GM23338 (cell line): ENCODE results near the gene FOXP4. TPM values are rescaled to one million over a fixed set of nuclear protein-coding genes. Genes with fewer than 3 reads are reported as not detected.

Experiments
- ATAC-seq: fragments of 200-7000 bp; cut with Tn5 transposase; 3 replicates; pipeline ENCODE4 v1.9.1; 2020
- DNase-seq: peaks from one replicate; pipeline ENCODE4 v3.0.0-alpha.2; 2015; ENCODE audit warnings: low spot score
- H2AFZ ChIP-seq: fragments of 200-600 bp; sonication (generic); 2 replicates; pipeline ENCODE4 v1.8.0; 2016; ENCODE audit warnings: antibody characterized with exemption, mild to moderate bottlenecking, moderate library complexity
- H3F3A ChIP-seq: fragments of 200-600 bp; sonication (generic); replicated peaks from 2 replicates; pipeline ENCODE4 v1.8.0; 2017; ENCODE audit warnings: antibody characterized with exemption, mixed run types, low read depth
- H3K27ac ChIP-seq: fragments of 200-600 bp; sonication (generic); 2 replicates; pipeline ENCODE4 v1.6.1; 2016; ENCODE audit warnings: low read depth
- H3K27me3 ChIP-seq: fragments of 200-600 bp; sonication (generic); 2 replicates; pipeline ENCODE4 v1.8.0; 2016; ENCODE audit warnings: mild to moderate bottlenecking, mixed run types, moderate library complexity; ENCODE audit not compliant: insufficient read depth
- H3K36me3 ChIP-seq: fragments of 200-600 bp; sonication (generic); 2 replicates; pipeline ENCODE4 v1.8.0; 2016; ENCODE audit warnings: mild to moderate bottlenecking; ENCODE audit not compliant: insufficient read depth
- H3K4me1 ChIP-seq: fragments of 200-600 bp; sonication (generic); 2 replicates; pipeline ENCODE4 v1.8.0; 2016; ENCODE audit warnings: mild to moderate bottlenecking, moderate library complexity; ENCODE audit not compliant: insufficient read depth
- H3K4me2 ChIP-seq: fragments of 200-600 bp; sonication (generic); 2 replicates; pipeline ENCODE4 v1.7.1; 2017; ENCODE audit warnings: mixed run types
- H3K4me3 ChIP-seq: fragments of 200-600 bp; sonication (generic); 2 replicates; pipeline ENCODE4 v1.6.1; 2016; ENCODE audit warnings: mixed run types
- H3K79me2 ChIP-seq: fragments of 200-600 bp; sonication (generic); replicated peaks from 2 replicates; pipeline ENCODE4 v1.8.0; 2017; ENCODE audit warnings: mild to moderate bottlenecking; ENCODE audit not compliant: insufficient read depth
- H3K9me2 ChIP-seq: fragments of 200-600 bp; sonication (generic); 2 replicates; pipeline ENCODE4 v1.8.0; 2017; ENCODE audit not compliant: insufficient read depth
- H4K20me1 ChIP-seq: fragments of 200-600 bp; sonication (generic); replicated peaks from 2 replicates; pipeline ENCODE4 v1.8.0; 2017; ENCODE audit warnings: mild to moderate bottlenecking; ENCODE audit not compliant: insufficient read depth
- H3K27ac Mint-ChIP-seq: 2 replicates; pipeline ENCODE4 v1.8.0; 2020; ENCODE audit warnings: inconsistent platforms, mild to moderate bottlenecking, moderate library complexity, mixed read lengths
- H3K27me3 Mint-ChIP-seq: 3 replicates; pipeline ENCODE4 v1.8.0; 2022; ENCODE audit warnings: low read depth, mild to moderate bottlenecking, moderate library complexity, mixed read lengths, inconsistent platforms; ENCODE audit not compliant: insufficient read depth, poor library complexity
- H3K36me3 Mint-ChIP-seq: 3 replicates; pipeline ENCODE4 v1.8.0; 2021; ENCODE audit warnings: low read depth, mild to moderate bottlenecking, inconsistent platforms, moderate library complexity, mixed read lengths
- H3K4me1 Mint-ChIP-seq: 3 replicates; pipeline ENCODE4 v1.8.0; 2020; ENCODE audit warnings: mild to moderate bottlenecking, inconsistent platforms, mixed read lengths
- H3K4me3 Mint-ChIP-seq: 3 replicates; pipeline ENCODE4 v1.8.0; 2021; ENCODE audit warnings: moderate library complexity, mild to moderate bottlenecking, inconsistent platforms, mixed read lengths
- H3K9me3 Mint-ChIP-seq: 3 replicates; pipeline ENCODE4 v1.8.0; 2020; ENCODE audit warnings: moderate library complexity, mild to moderate bottlenecking, inconsistent platforms, mixed read lengths
- CREB1 ChIP-seq: fragments of 250-450 bp; sonication (Bioruptor Pico); IDR thresholded peaks from 2 replicates; pipeline ENCODE4 v1.5.0; 2020; ENCODE audit warnings: low read depth, mild to moderate bottlenecking, moderate library complexity
- EZH2 ChIP-seq: fragments of 200-600 bp; sonication (generic); IDR thresholded peaks from one replicate; pipeline ENCODE4 v1.8.0; 2017; ENCODE audit warnings: antibody characterized with exemption, mild to moderate bottlenecking, low read depth; ENCODE audit not compliant: unreplicated experiment
- EZH2phosphoT487 ChIP-seq: fragments of 200-600 bp; sonication (generic); IDR thresholded peaks from one replicate; pipeline ENCODE4 v1.8.1; 2018; ENCODE audit warnings: antibody characterized with exemption; ENCODE audit not compliant: unreplicated experiment
- JUNB ChIP-seq: IDR thresholded peaks from one replicate; pipeline ENCODE4 v1.6.1; 2016; ENCODE audit warnings: antibody characterized with exemption; ENCODE audit not compliant: unreplicated experiment
- NANOG ChIP-seq: IDR thresholded peaks from 2 replicates; pipeline ENCODE4 v1.6.1; 2016; ENCODE audit warnings: antibody characterized with exemption, borderline replicate concordance
- POLR2AphosphoS5 ChIP-seq: IDR thresholded peaks from 2 replicates; pipeline ENCODE4 v1.6.1; 2016; ENCODE audit warnings: antibody characterized with exemption, low read depth
- REST ChIP-seq: IDR thresholded peaks from one replicate; pipeline ENCODE4 v1.6.1; 2018; ENCODE audit warnings: antibody characterized with exemption; ENCODE audit not compliant: unreplicated experiment
- STAT1 ChIP-seq: IDR thresholded peaks from one replicate; pipeline ENCODE4 v1.6.1; 2016; ENCODE audit warnings: antibody characterized with exemption; ENCODE audit not compliant: unreplicated experiment
- ZNF114 ChIP-seq: fragments of 250-450 bp; sonication (Bioruptor Pico); IDR thresholded peaks from 2 replicates; pipeline ENCODE4 v1.5.0; 2020; ENCODE audit warnings: mild to moderate bottlenecking, moderate library complexity
- ZNF331 ChIP-seq: fragments of 250-450 bp; sonication (Bioruptor Pico); IDR thresholded peaks from 2 replicates; pipeline ENCODE4 v1.5.0; 2020; ENCODE audit warnings: low read depth, mild to moderate bottlenecking, moderate library complexity
- polyA plus RNA-seq: library from polyadenylated mRNA; unstranded; fragments of >200 nt; fragmentation: Nextera tagmentation; extraction: Ambion mirVana; gene quantifications from 2 replicates; pipeline ENCODE4 v1.2.1, GENCODE V29; 2016
- total RNA-seq: library from RNA; depleted of rRNA; stranded (reverse); fragments of >200 nt; shearing (Covaris generic); gene quantifications from 2 replicates; pipeline ENCODE4 v1.2.3, GENCODE V29; 2014
- TF ChIP-seq, protein P1 (sequence below), 2 experiments: fragments of 200-600 bp in 1 of 2; sonication (generic) in 1 of 2; conservative IDR thresholded peaks; 2 replicates each; pipeline versions ENCODE4 v1.5.1 to v1.6.1; 2016 to 2017; ENCODE audit warnings: antibody characterized with exemption in 2 of 2, low read depth in 2 of 2, mild to moderate bottlenecking in 2 of 2, moderate library complexity in 1 of 2
- TF ChIP-seq, protein P2 (sequence below): IDR thresholded peaks from 2 replicates; pipeline ENCODE4 v1.6.1; 2016; ENCODE audit warnings: antibody characterized with exemption

FOXP4 gene
- total and polyA plus RNA-seq, 2 experiments from 2014 or later, result 5.1 to 13.5 TPM

- peaks cover 48% of the 10 kb centered on the region for H3K4me1 Mint-ChIP-seq
- peaks cover 6% of the 10 kb centered on the region for H3K27me3 ChIP-seq
- no peak overlapping the region for H2AFZ ChIP-seq
- H3K4me3 Mint-ChIP-seq, result no peak overlapping the region
- no peaks in the 10 kb centered on the region; the same call in 2 of the 3 replicates for H3K9me3 Mint-ChIP-seq
- H3K36me3 ChIP-seq, result no peaks in the 10 kb centered on the region
- H3K9me2 ChIP-seq, result no peaks in the 10 kb centered on the region
- DNase-seq, result no peak
- H3K4me2 ChIP-seq, result no peak overlapping the region
- H3K79me2 ChIP-seq, result no peaks in the 10 kb centered on the region
- H3K27ac ChIP-seq, result no peak overlapping the region
- peaks cover 10% of the 10 kb centered on the region for H3K27me3 Mint-ChIP-seq
- H3K27ac Mint-ChIP-seq, result no peak overlapping the region
- TF ChIP-seq REST (no peak), EZH2phosphoT487 (no peak), EZH2 (no peak), ZNF114 (no peak), CREB1 (CRISPR knock-in tag) (no peak), JUNB (no peak), ZNF331 (CRISPR knock-in tag) (no peak), STAT1 (no peak), POLR2AphosphoS5 (no peak), NANOG (no peak)
- TF ChIP-seq, protein P1, sequence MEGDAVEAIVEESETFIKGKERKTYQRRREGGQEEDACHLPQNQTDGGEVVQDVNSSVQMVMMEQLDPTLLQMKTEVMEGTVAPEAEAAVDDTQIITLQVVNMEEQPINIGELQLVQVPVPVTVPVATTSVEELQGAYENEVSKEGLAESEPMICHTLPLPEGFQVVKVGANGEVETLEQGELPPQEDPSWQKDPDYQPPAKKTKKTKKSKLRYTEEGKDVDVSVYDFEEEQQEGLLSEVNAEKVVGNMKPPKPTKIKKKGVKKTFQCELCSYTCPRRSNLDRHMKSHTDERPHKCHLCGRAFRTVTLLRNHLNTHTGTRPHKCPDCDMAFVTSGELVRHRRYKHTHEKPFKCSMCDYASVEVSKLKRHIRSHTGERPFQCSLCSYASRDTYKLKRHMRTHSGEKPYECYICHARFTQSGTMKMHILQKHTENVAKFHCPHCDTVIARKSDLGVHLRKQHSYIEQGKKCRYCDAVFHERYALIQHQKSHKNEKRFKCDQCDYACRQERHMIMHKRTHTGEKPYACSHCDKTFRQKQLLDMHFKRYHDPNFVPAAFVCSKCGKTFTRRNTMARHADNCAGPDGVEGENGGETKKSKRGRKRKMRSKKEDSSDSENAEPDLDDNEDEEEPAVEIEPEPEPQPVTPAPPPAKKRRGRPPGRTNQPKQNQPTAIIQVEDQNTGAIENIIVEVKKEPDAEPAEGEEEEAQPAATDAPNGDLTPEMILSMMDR (conservative IDR thresholded peaks at IDR 0.05; ENCODE audit: low read depth in 2 of 2), result no peak
- TF ChIP-seq, protein P2, sequence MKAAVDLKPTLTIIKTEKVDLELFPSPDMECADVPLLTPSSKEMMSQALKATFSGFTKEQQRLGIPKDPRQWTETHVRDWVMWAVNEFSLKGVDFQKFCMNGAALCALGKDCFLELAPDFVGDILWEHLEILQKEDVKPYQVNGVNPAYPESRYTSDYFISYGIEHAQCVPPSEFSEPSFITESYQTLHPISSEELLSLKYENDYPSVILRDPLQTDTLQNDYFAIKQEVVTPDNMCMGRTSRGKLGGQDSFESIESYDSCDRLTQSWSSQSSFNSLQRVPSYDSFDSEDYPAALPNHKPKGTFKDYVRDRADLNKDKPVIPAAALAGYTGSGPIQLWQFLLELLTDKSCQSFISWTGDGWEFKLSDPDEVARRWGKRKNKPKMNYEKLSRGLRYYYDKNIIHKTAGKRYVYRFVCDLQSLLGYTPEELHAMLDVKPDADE, result no peak
- H3K4me1 ChIP-seq, result peaks cover 38% of the 10 kb centered on the region
- peaks cover 7% of the 10 kb centered on the region for H3K36me3 Mint-ChIP-seq
- no peak for ATAC-seq
- no peaks in the 10 kb centered on the region for H4K20me1 ChIP-seq
- H3K4me3 ChIP-seq, result no peak overlapping the region
- H3F3A ChIP-seq, result peaks cover 5% of the 10 kb centered on the region; the same call in 1 of the 2 replicates
Observed at GRCh38 chr6:41596096-41596685, 50.0 kb downstream of the FOXP4 start.
